ENCODE data around the gene ARFGEF3.

DNA sequence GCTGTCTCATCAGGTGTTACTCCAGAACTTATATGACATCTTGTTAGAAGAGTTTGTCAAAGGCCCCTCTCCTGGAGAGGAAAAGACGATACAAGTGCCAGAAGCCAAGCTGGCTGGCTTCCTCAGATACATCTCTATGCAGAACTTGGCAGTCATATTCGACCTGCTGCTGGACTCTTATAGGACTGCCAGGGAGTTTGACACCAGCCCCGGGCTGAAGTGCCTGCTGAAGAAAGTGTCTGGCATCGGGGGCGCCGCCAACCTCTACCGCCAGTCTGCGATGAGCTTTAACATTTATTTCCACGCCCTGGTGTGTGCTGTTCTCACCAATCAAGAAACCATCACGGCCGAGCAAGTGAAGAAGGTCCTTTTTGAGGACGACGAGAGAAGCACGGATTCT is 172.3 kb downstream of the ARFGEF3 start:
- TF ChIP-seq POLR2AphosphoS5 (IDR thresholded peaks at IDR 0.05; ENCODE audit: low read depth, low read length) (no peak), TAF1 (IDR thresholded peaks at IDR 0.05; ENCODE audit: borderline replicate concordance, insufficient read depth, low read length) (no peak), SIN3A (IDR thresholded peaks at IDR 0.05; ENCODE audit: borderline replicate concordance, insufficient read depth, low read length) (no peak)
